CD4-positive, alpha-beta T cell (primary cell): ENCODE measurements around the gene GFOD2. TPM values are rescaled to one million over a fixed set of nuclear protein-coding genes. Genes with fewer than 3 reads are reported as not detected.
"Not testable (repeated sequence)": the region's sequence is repeated elsewhere in the genome, so short reads cannot be mapped to it uniquely, and the experiment has no call there.

ENCODE experiments used
- ATAC-seq: fragments of 200-7000 bp; cut with Tn5 transposase; one replicate; pipeline ENCODE4 v1.10.0; 2022; ENCODE audit warnings: mild to moderate bottlenecking; ENCODE audit not compliant: poor library complexity
- CTCF ChIA-PET: fragments of 350-600 bp; sonication (Branson Sonifier 250); formaldehyde crosslinking; loops from one replicate; lab custom pipeline; 2021; ENCODE audit warnings: antibody characterized with exemption, inconsistent platforms; lab: Charles Lee
- POLR2A ChIA-PET: fragments of 350-600 bp; sonication (Branson Sonifier 250); formaldehyde crosslinking; loops from one replicate; lab custom pipeline; 2021; ENCODE audit warnings: antibody characterized with exemption, inconsistent platforms; lab: Charles Lee
- DNase-seq, 14 experiments: peaks; one replicate each; pipeline ENCODE4 v3.0.0-alpha.2; 2013 to 2020; ENCODE audit warnings: mixed read lengths in 2 of 14
- H3K27ac ChIP-seq, 2 donors: one replicate each; pipeline versions ENCODE4 v1.5.1 to v1.7.0; 2013; ENCODE audit warnings: low read length in 2 of 2, low read depth in 1 of 2, mild to moderate bottlenecking in 1 of 2
- H3K27me3 ChIP-seq, 2 experiments: 1 replicate in 1 of 2; 2 replicates in 1 of 2; pipeline versions ENCODE4 v1.6.1 to v1.7.0; 2013; ENCODE audit warnings: low read length in 2 of 2, control low read depth in 1 of 2, mild to moderate bottlenecking in 1 of 2, moderate library complexity in 1 of 2; ENCODE audit not compliant: insufficient read depth in 2 of 2, control insufficient read depth in 1 of 2
- H3K36me3 ChIP-seq: one replicate; pipeline ENCODE4 v1.6.1; 2013; ENCODE audit warnings: low read length, control low read depth; ENCODE audit not compliant: insufficient read depth
- H3K4me1 ChIP-seq: one replicate; pipeline ENCODE4 v1.6.1; 2013; ENCODE audit warnings: low read length, control low read depth; ENCODE audit not compliant: insufficient read depth
- H3K4me3 ChIP-seq: one replicate; pipeline ENCODE4 v1.5.1; 2013; ENCODE audit warnings: mild to moderate bottlenecking, low read length, moderate library complexity
- H3K9me3 ChIP-seq, 2 experiments: 1 replicate in 1 of 2; 2 replicates in 1 of 2; pipeline versions ENCODE4 v1.6.1 to v1.7.0; 2013; ENCODE audit warnings: low read length in 2 of 2, mild to moderate bottlenecking in 2 of 2, control low read depth in 1 of 2, moderate library complexity in 1 of 2; ENCODE audit not compliant: control insufficient read depth in 1 of 2, insufficient read depth in 1 of 2
- H3K27ac Mint-ChIP-seq: one replicate; pipeline ENCODE4 v1.8.0; 2020; ENCODE audit warnings: mixed read lengths
- H3K27me3 Mint-ChIP-seq: one replicate; pipeline ENCODE4 v1.8.0; 2021; ENCODE audit warnings: mixed read lengths
- H3K36me3 Mint-ChIP-seq: one replicate; pipeline ENCODE4 v1.8.0; 2021; ENCODE audit warnings: low read depth, mixed read lengths
- H3K4me1 Mint-ChIP-seq: one replicate; pipeline ENCODE4 v1.8.0; 2021; ENCODE audit warnings: low read depth, mixed read lengths
- H3K4me3 Mint-ChIP-seq: one replicate; pipeline ENCODE4 v1.8.0; 2020; ENCODE audit warnings: mild to moderate bottlenecking, mixed read lengths
- H3K9me3 Mint-ChIP-seq: one replicate; pipeline ENCODE4 v1.8.0; 2020; ENCODE audit warnings: mixed read lengths
- intact Hi-C, 2 experiments: fragments of 100-400 bp; cut with DNase I in 1 of 2; cut with micrococcal nuclease in 1 of 2; formaldehyde crosslinking; loops; one replicate each; pipeline versions ENCODE4 v1.15.1 to v1.9.0; 2023 to 2025; cut with DNase I, micrococcal nuclease
- total RNA-seq, 174 experiments: library from RNA in 2 of 174; stranded (reverse) in 2 of 174; gene quantifications; one replicate each; pipeline ENCODE4 v1.2.3 and lab custom pipeline; 2021 to 2026
- TF ChIP-seq, protein P1 (sequence below): fragments of 200-600 bp; IDR thresholded peaks from one replicate; pipeline ENCODE4 v1.8.0; 2022; ENCODE audit warnings: antibody characterized with exemption, mild to moderate bottlenecking

The GFOD2 gene
- total RNA-seq, 2 experiments from 2014 or later: 2.8 to 3.7 TPM

DNA sequence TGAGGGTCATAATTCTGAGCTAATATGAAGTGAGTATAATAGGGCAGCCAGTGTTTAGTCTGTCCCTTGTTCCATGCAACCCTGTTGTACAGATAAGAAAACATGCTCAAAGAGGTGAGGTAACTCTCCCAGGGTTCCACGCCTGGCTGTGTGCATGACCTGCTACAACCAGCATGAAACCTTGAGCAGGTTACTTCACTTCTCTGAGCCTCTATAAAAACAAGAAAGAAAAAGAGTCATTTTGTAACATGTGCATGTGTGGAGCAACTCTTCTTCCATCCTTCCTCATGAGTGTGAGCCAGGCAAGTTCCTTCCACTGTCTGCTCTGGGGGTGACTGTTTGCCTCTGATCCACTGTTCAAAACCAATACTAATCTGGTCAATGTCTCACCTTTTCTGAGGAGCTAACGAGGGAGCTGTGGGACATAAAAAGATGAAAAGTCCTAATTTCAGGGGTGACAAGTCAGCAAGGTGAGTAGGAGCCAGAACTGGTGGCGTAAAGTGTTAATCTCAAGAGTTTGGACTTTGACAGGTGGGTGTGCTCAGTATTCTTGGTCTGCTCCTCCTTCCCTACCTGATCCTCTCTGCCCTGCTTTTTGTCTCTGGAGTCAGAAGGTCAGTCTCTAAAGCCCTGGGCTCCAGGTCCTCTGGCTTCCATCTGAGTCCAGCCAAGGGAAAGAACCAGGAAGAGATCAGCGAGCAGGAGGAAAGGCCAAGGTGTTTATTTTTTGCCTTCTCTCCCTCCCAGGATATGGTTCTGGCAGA lies 21.5 kb downstream of the GFOD2 start:
- TF ChIP-seq, protein P1, sequence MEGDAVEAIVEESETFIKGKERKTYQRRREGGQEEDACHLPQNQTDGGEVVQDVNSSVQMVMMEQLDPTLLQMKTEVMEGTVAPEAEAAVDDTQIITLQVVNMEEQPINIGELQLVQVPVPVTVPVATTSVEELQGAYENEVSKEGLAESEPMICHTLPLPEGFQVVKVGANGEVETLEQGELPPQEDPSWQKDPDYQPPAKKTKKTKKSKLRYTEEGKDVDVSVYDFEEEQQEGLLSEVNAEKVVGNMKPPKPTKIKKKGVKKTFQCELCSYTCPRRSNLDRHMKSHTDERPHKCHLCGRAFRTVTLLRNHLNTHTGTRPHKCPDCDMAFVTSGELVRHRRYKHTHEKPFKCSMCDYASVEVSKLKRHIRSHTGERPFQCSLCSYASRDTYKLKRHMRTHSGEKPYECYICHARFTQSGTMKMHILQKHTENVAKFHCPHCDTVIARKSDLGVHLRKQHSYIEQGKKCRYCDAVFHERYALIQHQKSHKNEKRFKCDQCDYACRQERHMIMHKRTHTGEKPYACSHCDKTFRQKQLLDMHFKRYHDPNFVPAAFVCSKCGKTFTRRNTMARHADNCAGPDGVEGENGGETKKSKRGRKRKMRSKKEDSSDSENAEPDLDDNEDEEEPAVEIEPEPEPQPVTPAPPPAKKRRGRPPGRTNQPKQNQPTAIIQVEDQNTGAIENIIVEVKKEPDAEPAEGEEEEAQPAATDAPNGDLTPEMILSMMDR: no peak
- ChIA-PET POLR2A (no interaction called here), CTCF (no interaction called here)
- no peaks in the 10 kb centered on the region for H3K9me3 Mint-ChIP-seq
- ATAC-seq (no peak), DNase-seq (no peak)
- no peak overlapping the region for H3K4me3 Mint-ChIP-seq
- H3K36me3 Mint-ChIP-seq: peaks cover 5% of the 10 kb centered on the region
- H3K27ac Mint-ChIP-seq: no peak overlapping the region
- no peaks in the 10 kb centered on the region for H3K27me3 Mint-ChIP-seq
- Histone ChIP-seq H3K9me3 (peaks cover 0 to 13% of the 10 kb centered on the region in 2 experiments), H3K36me3 (peaks cover 6% of the 10 kb centered on the region), H3K27me3 (no peaks in the 10 kb centered on the region), H3K4me1 (no peaks in the 10 kb centered on the region), H3K4me3 (no peak overlapping the region), H3K27ac (no peak overlapping the region)
- H3K4me1 Mint-ChIP-seq: peaks cover 15% of the 10 kb centered on the region
- intact Hi-C loops: no loop called here

DNA sequence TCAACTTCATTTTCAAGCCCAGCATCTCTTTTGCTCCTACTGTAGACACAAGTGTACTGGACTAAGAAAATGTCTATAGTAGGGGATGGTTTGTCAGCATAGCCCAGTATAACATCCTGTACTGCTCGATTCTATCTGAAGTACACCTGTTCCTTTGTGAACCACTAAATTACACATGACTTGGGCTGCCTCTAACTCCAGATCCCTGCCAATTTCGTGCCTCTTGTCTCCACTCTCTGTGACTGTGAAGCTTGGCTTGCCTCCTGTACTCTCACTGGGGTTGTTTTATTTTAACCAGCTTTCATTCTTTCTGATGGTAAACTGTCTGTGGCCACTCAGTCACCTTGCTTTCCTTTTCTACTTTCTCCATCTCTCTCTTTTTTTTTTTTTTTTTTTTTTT lies 24.5 kb downstream of the GFOD2 start:
- Histone ChIP-seq H3K4me1 (no peaks in the 10 kb centered on the region), H3K27ac (no peak overlapping the region), H3K9me3 (peaks cover 0 to 8% of the 10 kb centered on the region in 2 experiments), H3K4me3 (no peak overlapping the region), H3K36me3 (peaks cover 9% of the 10 kb centered on the region), H3K27me3 (no peaks in the 10 kb centered on the region)
- TF ChIP-seq, protein P1: no peak
- intact Hi-C loops: no loop called here
- ChIA-PET CTCF (interaction anchor here (0.6 kb wide), 1 partner anchor 21 kb away, joined by 4 read pairs; no protein-coding TSS in a partner anchor), POLR2A (no interaction called here)
- Mint-ChIP-seq H3K36me3 (peaks cover 11% of the 10 kb centered on the region), H3K9me3 (no peaks in the 10 kb centered on the region), H3K4me1 (peaks cover 13% of the 10 kb centered on the region), H3K4me3 (no peak overlapping the region), H3K27ac (no peak overlapping the region), H3K27me3 (no peaks in the 10 kb centered on the region)
- no peak for DNase-seq
- ATAC-seq: no peak

DNA sequence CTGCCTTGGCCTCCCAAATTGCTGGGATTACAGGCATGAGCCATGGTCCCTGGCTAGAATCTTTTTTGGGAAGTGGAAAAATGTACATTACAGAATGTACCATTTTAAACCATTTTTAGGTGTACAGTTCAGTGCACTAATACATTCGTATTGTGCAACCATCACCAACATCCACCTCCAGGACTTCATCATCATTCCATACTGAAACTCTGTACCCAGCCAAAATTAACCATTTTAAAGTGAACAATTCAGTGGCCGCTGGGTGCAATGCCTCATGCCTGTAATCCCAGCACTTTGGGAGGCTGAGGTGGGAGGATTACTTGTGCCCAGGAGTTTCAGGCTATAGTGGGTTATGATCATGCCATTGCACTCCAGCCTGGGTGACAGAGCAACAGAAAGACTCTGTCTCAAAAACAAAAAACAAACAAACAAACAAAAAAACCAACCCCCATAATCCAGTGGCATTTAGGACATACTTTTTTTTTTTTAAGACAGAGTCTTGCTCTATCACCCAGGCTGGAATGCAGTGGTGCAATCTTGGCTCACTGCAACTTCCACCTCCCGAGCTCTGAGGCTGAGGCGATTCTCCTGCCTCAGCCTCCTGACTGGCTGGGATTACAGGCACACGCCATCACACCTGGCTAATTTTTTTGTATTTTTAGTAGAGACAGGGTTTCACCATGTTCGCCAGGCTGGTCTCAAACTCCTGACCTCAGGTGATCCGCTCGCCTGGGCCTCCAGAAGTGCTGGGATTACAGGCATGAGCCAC lies 25.4 kb downstream of the GFOD2 start:
- H3K27me3 Mint-ChIP-seq, intact Hi-C loops, H3K27ac ChIP-seq, H3K27me3 ChIP-seq, H3K36me3 ChIP-seq, H3K4me3 ChIP-seq, ATAC-seq, H3K27ac Mint-ChIP-seq, H3K9me3 ChIP-seq, H3K4me1 ChIP-seq, H3K4me3 Mint-ChIP-seq, H3K9me3 Mint-ChIP-seq, DNase-seq, CTCF ChIA-PET: not testable (repeated sequence)
- Mint-ChIP-seq H3K36me3 (peaks cover 11% of the 10 kb centered on the region), H3K4me1 (peaks cover 13% of the 10 kb centered on the region)
- POLR2A ChIA-PET: interaction anchor here (0.6 kb wide), 1 partner anchor 23 kb away, joined by 3 read pairs; no protein-coding TSS in a partner anchor
